H1 (cell line): ENCODE measurements around the gene SLC35G4. TPM values are rescaled to one million over a fixed set of nuclear protein-coding genes. Genes with fewer than 3 reads are reported as not detected.

Experiments
- CTCF ChIA-PET: fragments of 300-600 bp; sonication (Branson Sonifier 250); formaldehyde crosslinking; loops from one replicate; lab custom pipeline; 2021; ENCODE audit not compliant: partially characterized antibody; lab: Charles Lee
- POLR2A ChIA-PET: fragments of 300-600 bp; sonication (Branson Sonifier 250); formaldehyde crosslinking; loops from one replicate; lab custom pipeline; 2021; ENCODE audit warnings: inconsistent platforms; ENCODE audit not compliant: partially characterized antibody; lab: Charles Lee
- DNase-seq, 2 experiments: peaks; one replicate each; pipeline versions ENCODE4 v3.0.0 to v3.0.0-alpha.2; 2010 to 2022; ENCODE audit warnings: low spot score in 2 of 2, low read depth in 1 of 2, mixed read lengths in 1 of 2
- FAIRE-seq: peaks from 2 replicates; lab custom pipeline; 2011; peaks lifted over from hg19 to GRCh38; lab: Jason Lieb, UNC
- H2AFZ ChIP-seq: 2 replicates; pipeline ENCODE4 v1.8.1; 2012; ENCODE audit warnings: low read length, inconsistent platforms
- H2AK5ac ChIP-seq: 2 replicates; pipeline ENCODE4 v1.6.1; 2013; ENCODE audit warnings: low read depth, low read length
- H2BK120ac ChIP-seq: replicated peaks from 2 replicates; pipeline ENCODE3; 2013; ENCODE audit warnings: low read depth, low read length, inconsistent platforms
- H2BK12ac ChIP-seq: 2 replicates; pipeline ENCODE4 v1.6.1; 2013; ENCODE audit warnings: low read depth, low read length
- H2BK15ac ChIP-seq: 2 replicates; pipeline ENCODE4 v1.6.1; 2013; ENCODE audit warnings: low read length
- H2BK20ac ChIP-seq: 2 replicates; pipeline ENCODE4 v1.6.1; 2013; ENCODE audit warnings: low read length
- H2BK5ac ChIP-seq: 2 replicates; pipeline ENCODE4 v1.6.1; 2013; ENCODE audit warnings: low read depth, low read length
- H3K14ac ChIP-seq: 2 replicates; pipeline ENCODE4 v1.6.1; 2013; ENCODE audit warnings: inconsistent platforms; ENCODE audit not compliant: insufficient read length
- H3K18ac ChIP-seq: 2 replicates; pipeline ENCODE4 v1.6.1; 2013; ENCODE audit warnings: low read length; ENCODE audit errors: extremely low read depth
- H3K23ac ChIP-seq: 2 replicates; pipeline ENCODE4 v1.6.1; 2013; ENCODE audit warnings: inconsistent platforms; ENCODE audit not compliant: insufficient read length
- H3K23me2 ChIP-seq: 2 replicates; pipeline ENCODE4 v1.6.1; 2013; ENCODE audit warnings: low read depth, low read length
- H3K27ac ChIP-seq: 2 replicates; pipeline ENCODE4 v1.6.1; 2011; ENCODE audit warnings: low read depth, low read length, inconsistent platforms
- H3K27me3 ChIP-seq, 4 experiments: replicated peaks in 1 of 4; 1 replicate in 1 of 4; 2 replicates in 3 of 4; pipeline versions ENCODE4 v1.6.1 to v1.8.1; 2011 to 2013; ENCODE audit warnings: low read length in 3 of 4, mild to moderate bottlenecking in 3 of 4, inconsistent platforms in 2 of 4, mixed read lengths in 2 of 4, moderate library complexity in 1 of 4; ENCODE audit not compliant: control insufficient read depth in 3 of 4, insufficient read depth in 3 of 4; ENCODE audit errors: extremely low read depth in 1 of 4
- H3K36me3 ChIP-seq, 4 experiments: 2 replicates each; pipeline versions ENCODE4 v1.6.1 to v1.8.1; 2011 to 2013; ENCODE audit warnings: mild to moderate bottlenecking in 4 of 4, low read length in 3 of 4, moderate library complexity in 2 of 4, control low read depth in 1 of 4, inconsistent platforms in 1 of 4; ENCODE audit not compliant: insufficient read depth in 4 of 4, control insufficient read depth in 2 of 4
- H3K4ac ChIP-seq: replicated peaks from 2 replicates; pipeline ENCODE3; 2013; ENCODE audit warnings: low read length, low read depth, mixed read lengths, inconsistent platforms; ENCODE audit not compliant: insufficient read length
- H3K4me1 ChIP-seq, 4 experiments: replicated peaks in 1 of 4; 1 replicate in 1 of 4; 2 replicates in 3 of 4; pipeline versions ENCODE4 v1.6.1 to v1.8.1; 2011 to 2013; ENCODE audit warnings: low read length in 3 of 4, inconsistent platforms in 2 of 4, mixed read lengths in 1 of 4; ENCODE audit not compliant: insufficient read depth in 4 of 4, control insufficient read depth in 3 of 4
- H3K4me2 ChIP-seq, 2 experiments: 2 replicates each; pipeline versions ENCODE4 v1.6.1 to v1.8.1; 2011 to 2013; ENCODE audit warnings: low read depth in 2 of 2, low read length in 2 of 2, control low read depth in 1 of 2, inconsistent platforms in 1 of 2, mild to moderate bottlenecking in 1 of 2; ENCODE audit not compliant: insufficient read depth in 1 of 2
- H3K4me3 ChIP-seq, 4 experiments: fragments of 200-600, 300-600 bp in 1 of 4; sonication (generic), shearing (Covaris generic), sonication (Bioruptor Twin) in 1 of 4; 2 replicates each; pipeline versions ENCODE4 v1.5.1 to v1.8.1; 2011 to 2016; ENCODE audit warnings: low read length in 4 of 4, low read depth in 3 of 4, control low read depth in 2 of 4, inconsistent platforms in 2 of 4, mild to moderate bottlenecking in 2 of 4, mixed read lengths in 1 of 4, moderate library complexity in 1 of 4; ENCODE audit not compliant: insufficient read depth in 2 of 4; ENCODE audit errors: extremely low read depth in 1 of 4
- H3K56ac ChIP-seq: replicated peaks from 2 replicates; pipeline ENCODE3; 2013; ENCODE audit warnings: low read depth, mild to moderate bottlenecking, mixed read lengths, low read length, inconsistent platforms; ENCODE audit not compliant: insufficient read length
- H3K79me1 ChIP-seq: 2 replicates; pipeline ENCODE4 v1.6.1; 2013; ENCODE audit warnings: low read depth, low read length, control low read depth
- H3K79me2 ChIP-seq, 2 experiments: 2 replicates each; pipeline versions ENCODE4 v1.6.1 to v1.8.1; 2012 to 2013; ENCODE audit warnings: low read length in 2 of 2, mild to moderate bottlenecking in 2 of 2, inconsistent platforms in 1 of 2; ENCODE audit not compliant: insufficient read depth in 2 of 2, control insufficient read depth in 1 of 2
- H3K9ac ChIP-seq, 4 experiments: replicated peaks in 1 of 4; 1 replicate in 1 of 4; 2 replicates in 3 of 4; pipeline versions ENCODE4 v1.6.1 to v1.8.1; 2011 to 2013; ENCODE audit warnings: low read depth in 3 of 4, low read length in 3 of 4, control low read depth in 2 of 4, mild to moderate bottlenecking in 2 of 4, moderate library complexity in 2 of 4, inconsistent platforms in 1 of 4; ENCODE audit errors: extremely low read depth in 1 of 4
- H3K9me3 ChIP-seq, 2 experiments: 2 replicates each; pipeline versions ENCODE4 v1.6.1 to v1.8.1; 2012 to 2013; ENCODE audit warnings: mild to moderate bottlenecking in 2 of 2, moderate library complexity in 2 of 2, control low read depth in 1 of 2, inconsistent platforms in 1 of 2, low read depth in 1 of 2, low read length in 1 of 2, mixed read lengths in 1 of 2; ENCODE audit not compliant: insufficient read depth in 2 of 2
- H4K20me1 ChIP-seq, 2 experiments: replicated peaks in 1 of 2; 2 replicates each; pipeline versions ENCODE3 to v1.8.1; 2011 to 2013; ENCODE audit warnings: inconsistent platforms in 2 of 2, low read length in 2 of 2, mild to moderate bottlenecking in 1 of 2; ENCODE audit not compliant: insufficient read depth in 2 of 2, control insufficient read depth in 1 of 2
- H4K5ac ChIP-seq: 2 replicates; pipeline ENCODE4 v1.6.1; 2013; ENCODE audit warnings: low read length, low read depth, mixed read lengths, inconsistent platforms; ENCODE audit not compliant: insufficient read length
- H4K8ac ChIP-seq: 2 replicates; pipeline ENCODE4 v1.8.0; 2013; ENCODE audit warnings: mild to moderate bottlenecking, moderate library complexity, low read length, inconsistent platforms; ENCODE audit not compliant: insufficient read depth; ENCODE audit errors: extremely low read depth
- H4K91ac ChIP-seq: replicated peaks from 2 replicates; pipeline ENCODE3; 2013; ENCODE audit warnings: low read length, mixed read lengths, inconsistent platforms; ENCODE audit not compliant: insufficient read length
- BACH1 ChIP-seq: IDR thresholded peaks from 2 replicates; pipeline ENCODE4 v1.6.1; 2012; ENCODE audit warnings: low read length, improper control_type of control experiment
- HDAC6 ChIP-seq: IDR thresholded peaks from one replicate; pipeline ENCODE4 v1.7.1; 2012; ENCODE audit warnings: low read depth, mild to moderate bottlenecking, inconsistent platforms, low read length, moderate library complexity
- KDM4A ChIP-seq: IDR thresholded peaks from one replicate; pipeline ENCODE4 v1.7.1; 2012; ENCODE audit warnings: low read depth, mild to moderate bottlenecking, moderate library complexity, low read length, inconsistent platforms; ENCODE audit not compliant: severe bottlenecking
- NRF1 ChIP-seq: IDR thresholded peaks from 2 replicates; pipeline ENCODE4 v1.6.1; 2011; ENCODE audit warnings: mild to moderate bottlenecking, low read depth, low read length, improper control_type of control experiment
- PHF8 ChIP-seq: fragments of 200-600 bp; sonication (generic); conservative IDR thresholded peaks from 2 replicates; pipeline ENCODE4 v1.7.1; 2012; ENCODE audit warnings: low read depth, mild to moderate bottlenecking, inconsistent platforms, low read length, moderate library complexity
- POLR2A ChIP-seq, 2 experiments: IDR thresholded peaks; 1 replicate in 1 of 2; 2 replicates in 1 of 2; pipeline ENCODE4 v1.6.1; 2011; ENCODE audit warnings: low read depth in 2 of 2, low read length in 2 of 2, mild to moderate bottlenecking in 2 of 2; ENCODE audit errors: control extremely low read depth in 1 of 2
- RAD21 ChIP-seq, 2 experiments: IDR thresholded peaks in 1 of 2; conservative IDR thresholded peaks in 1 of 2; 2 replicates each; pipeline ENCODE4 v1.6.1; 2011; ENCODE audit warnings: low read depth in 2 of 2, low read length in 2 of 2, improper control_type of control experiment in 1 of 2, inconsistent platforms in 1 of 2, mild to moderate bottlenecking in 1 of 2, moderate library complexity in 1 of 2
- RNF2 ChIP-seq: fragments of 200-900, 300-1000 bp; sonication (generic); IDR thresholded peaks from 2 replicates; pipeline ENCODE4 v1.7.1; 2016; ENCODE audit warnings: borderline replicate concordance, low read depth, mild to moderate bottlenecking, antibody characterized with exemption, low read length; ENCODE audit not compliant: poor library complexity, severe bottlenecking; ENCODE audit errors: missing control alignments
- SIN3A ChIP-seq, 2 experiments: IDR thresholded peaks in 1 of 2; conservative IDR thresholded peaks in 1 of 2; 2 replicates each; pipeline ENCODE4 v1.6.1; 2011 to 2012; ENCODE audit warnings: low read length in 2 of 2, improper control_type of control experiment in 1 of 2, low read depth in 1 of 2, mild to moderate bottlenecking in 1 of 2
- TAF1 ChIP-seq: IDR thresholded peaks from 2 replicates; pipeline ENCODE4 v1.6.1; 2011; ENCODE audit warnings: mild to moderate bottlenecking, low read depth, low read length
- TBP ChIP-seq: IDR thresholded peaks from 2 replicates; pipeline ENCODE4 v1.6.1; 2011; ENCODE audit warnings: low read depth, low read length, improper control_type of control experiment
- USF2 ChIP-seq: IDR thresholded peaks from 2 replicates; pipeline ENCODE4 v1.6.1; 2011; ENCODE audit warnings: low read length, improper control_type of control experiment
- YY1 ChIP-seq: IDR thresholded peaks from 2 replicates; pipeline ENCODE4 v1.6.1; 2011; ENCODE audit warnings: low read depth, mild to moderate bottlenecking, low read length
- WGBS, 2 experiments: shearing (Covaris generic) in 1 of 2; methylation state at CpG; one replicate each; pipeline versions ENCODE4 v1.1.6 to v1.1.7; 2013 to 2015; ENCODE audit warnings: low lambda C conversion rate in 2 of 2, mixed read lengths in 2 of 2, inconsistent platforms in 1 of 2, low coverage in 1 of 2, missing lambda C conversion rate in 1 of 2; ENCODE audit not compliant: insufficient replicate concordance in 2 of 2, insufficient coverage in 1 of 2, insufficient read length in 1 of 2; ENCODE audit errors: extremely low coverage in 1 of 2, missing lambda C conversion rate in 1 of 2; 5-methylcytosine and 5-hydroxymethylcytosine counted together
- polyA plus RNA-seq, 7 experiments: library from polyadenylated mRNA; depleted of rRNA in 3 of 7; stranded (reverse) in 5 of 7; unstranded in 2 of 7; fragments of >200 nt in 5 of 7; fragments of 200-250 nt in 2 of 7; gene quantifications; 1 replicate in 5 of 7; 2 replicates in 1 of 7; 4 replicates in 1 of 7; pipeline versions ENCODE4 v1.2.1 to v1.2.3, GENCODE V29; 2011 to 2013; ENCODE audit warnings: missing spikeins in 2 of 7, mixed read lengths in 2 of 7
- total RNA-seq: library from RNA; stranded (reverse); fragmentation: NEBNext Ultra II Directional; extraction: Animal tissue kit (Norgen Biotek cat#: 25700); gene quantifications from 2 replicates; pipeline ENCODE4 v1.2.1, GENCODE V29; 2021

SLC35G4 gene
- total and polyA plus RNA-seq, 2 of the 8 experiments (the other 6 are each of a cell fraction or from before 2014, with no cell fraction given) = not detected

GRCh38 chr18:11600321-11600720, 9.1 kb upstream of the SLC35G4 start:
- H3K79me2 ChIP-seq = no peaks in the 10 kb centered on the region
- ChIA-PET POLR2A (no interaction called here), CTCF (no interaction called here)
- H3K14ac ChIP-seq = no peak overlapping the region
- H3K56ac ChIP-seq = no peak overlapping the region
- no peak for FAIRE-seq
- H3K9me3 ChIP-seq = 0 out of 4 replicates have a peak, but pooled peaks cover 0 to 6% of the 10 kb centered on the region in 2 experiments
- H2BK12ac ChIP-seq = no peak overlapping the region
- H3K36me3 ChIP-seq = no peaks in the 10 kb centered on the region
- H2AK5ac ChIP-seq = no peak overlapping the region
- H2BK5ac ChIP-seq = no peak overlapping the region
- no peak overlapping the region for H4K5ac ChIP-seq
- no peak overlapping the region for H3K4me2 ChIP-seq
- no peaks in the 10 kb centered on the region for H3K23me2 ChIP-seq
- no peak overlapping the region for H2BK120ac ChIP-seq
- no peak overlapping the region for H2BK20ac ChIP-seq
- H3K4ac ChIP-seq = no peak overlapping the region
- no peak overlapping the region for H3K23ac ChIP-seq
- H3K4me3 ChIP-seq = no peak overlapping the region
- DNase-seq = no peak
- H3K27ac ChIP-seq = no peak overlapping the region
- H2AFZ ChIP-seq = no peak overlapping the region
- no peak overlapping the region for H2BK15ac ChIP-seq
- no peaks in the 10 kb centered on the region for H3K79me1 ChIP-seq
- WGBS, 2 experiments = 86% methylated on average over 3 of the region's 3 CpGs; no CpG with 5 or more reads in 1 of the 2 experiments
- H4K20me1 ChIP-seq = no peaks in the 10 kb centered on the region
- no peak overlapping the region for H3K18ac ChIP-seq
- no peak overlapping the region for H4K8ac ChIP-seq
- H3K27me3 ChIP-seq = no peaks in the 10 kb centered on the region
- no peaks in the 10 kb centered on the region for H3K4me1 ChIP-seq
- H3K9ac ChIP-seq = no peak overlapping the region
- H4K91ac ChIP-seq = no peak overlapping the region
- TF ChIP-seq SIN3A (conservative IDR thresholded peaks at IDR 0.05 in 1 of 2, IDR thresholded peaks at IDR 0.05 in 1 of 2; ENCODE audit: low read depth in 1 of 2, low read length in 2 of 2) (no peak), BACH1 (no peak), TAF1 (no peak), KDM4A (no peak), USF2 (no peak), HDAC6 (no peak), PHF8 (no peak), RAD21 (IDR thresholded peaks at IDR 0.05 in 1 of 2, conservative IDR thresholded peaks at IDR 0.05 in 1 of 2; ENCODE audit: low read depth in 2 of 2, low read length in 2 of 2) (no peak), POLR2A (IDR thresholded peaks at IDR 0.05; ENCODE audit: control extremely low read depth in 1 of 2, low read depth in 2 of 2, low read length in 2 of 2) (no peak), YY1 (no peak), RNF2 (no peak), NRF1 (no peak), TBP (no peak)
